GM18870 (cell line): ENCODE results near the gene PABPC1L2B.
"Not testable (repeated sequence)": the region's sequence is repeated elsewhere in the genome, so short reads cannot be mapped to it uniquely, and the experiment has no call there.

Experiments
- ATAC-seq: cut with Tn5 transposase; IDR thresholded peaks from one replicate; pipeline ENCODE4 v1.9.1; 2021; ENCODE audit warnings: moderate library complexity; ENCODE audit not compliant: unreplicated experiment

The PABPC1L2B gene

GRCh38 chrX:73002733-73003132 lies at the start of gene PABPC1L2B:
Gene PABPC1L2B (plus strand): TSS chrX:73002939. CDS start chrX:73003643, 704 bp downstream.
- ATAC-seq: not testable (repeated sequence)

GRCh38 chrX:72959971-72960370 lies 42.8 kb upstream of the PABPC1L2B start:
- ATAC-seq: not testable (repeated sequence)

DNA sequence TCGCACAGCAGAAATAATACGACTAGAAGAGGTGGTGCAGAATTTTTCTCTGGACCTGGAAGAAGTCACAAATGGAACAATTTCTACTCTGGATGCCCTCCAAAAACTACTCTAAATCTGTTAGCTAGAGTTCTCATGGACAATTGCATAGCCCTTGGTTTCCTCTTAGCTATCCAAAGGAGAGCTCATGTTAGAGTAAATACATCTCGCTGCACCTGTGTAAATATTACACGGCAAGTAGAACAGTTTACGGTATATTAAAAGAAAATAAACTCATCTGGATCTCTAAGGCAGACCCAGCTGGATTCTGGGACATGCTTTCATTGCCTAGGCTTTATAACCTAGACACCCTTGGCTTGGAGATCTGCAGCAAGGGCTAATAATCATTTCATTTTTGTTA lies 30.9 kb upstream of the PABPC1L2B start:
- not testable (repeated sequence) for ATAC-seq

DNA sequence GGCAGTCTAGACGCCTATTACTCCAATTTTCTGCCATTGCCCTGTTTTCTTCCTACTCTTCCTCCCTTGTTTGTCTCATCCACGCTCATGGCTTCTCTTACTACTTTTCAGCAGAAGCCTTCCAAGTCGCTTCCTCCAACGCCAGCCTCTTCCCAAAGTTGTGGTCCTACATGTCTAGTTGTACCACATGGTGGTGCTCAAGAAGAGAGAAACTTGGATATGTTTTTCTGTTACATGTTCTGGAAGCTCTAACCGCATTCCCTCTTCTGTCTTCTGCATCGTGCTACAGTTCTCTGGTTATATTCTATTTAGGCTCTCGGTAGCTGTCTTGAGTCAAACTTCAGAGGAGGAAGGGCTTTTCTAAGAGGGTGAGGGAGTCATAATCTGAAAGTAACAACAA lies 27.9 kb upstream of the PABPC1L2B start:
- ATAC-seq: not testable (repeated sequence)

- not testable (repeated sequence) for ATAC-seq
Measured at GRCh38 chrX:72980894-72981469, 21.8 kb upstream of the PABPC1L2B start.

DNA sequence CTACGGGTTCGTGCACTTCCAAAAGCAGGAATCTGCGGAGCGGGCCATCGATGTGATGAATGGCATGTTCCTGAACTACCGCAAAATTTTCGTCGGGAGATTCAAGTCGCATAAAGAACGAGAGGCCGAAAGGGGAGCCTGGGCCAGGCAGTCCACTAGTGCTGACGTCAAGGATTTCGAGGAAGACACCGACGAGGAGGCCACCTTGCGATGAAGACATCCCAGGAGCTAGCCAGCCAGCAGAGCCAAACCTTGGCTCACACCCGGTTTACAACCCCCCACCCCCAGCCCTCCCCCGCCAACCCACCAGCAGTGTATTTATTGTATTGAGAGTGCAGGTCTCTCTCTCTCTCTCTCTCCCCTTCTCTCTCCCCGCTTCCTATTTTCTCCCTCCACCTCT lies 1.3 kb downstream of the PABPC1L2B start:
- ATAC-seq: not testable (repeated sequence)

GRCh38 chrX:73021361-73022092 lies 18.8 kb downstream of the PABPC1L2B start:
- no peak for ATAC-seq

- ATAC-seq: not testable (repeated sequence)
Measured at GRCh38 chrX:73022093-73022445, 19.3 kb downstream of the PABPC1L2B start.

DNA sequence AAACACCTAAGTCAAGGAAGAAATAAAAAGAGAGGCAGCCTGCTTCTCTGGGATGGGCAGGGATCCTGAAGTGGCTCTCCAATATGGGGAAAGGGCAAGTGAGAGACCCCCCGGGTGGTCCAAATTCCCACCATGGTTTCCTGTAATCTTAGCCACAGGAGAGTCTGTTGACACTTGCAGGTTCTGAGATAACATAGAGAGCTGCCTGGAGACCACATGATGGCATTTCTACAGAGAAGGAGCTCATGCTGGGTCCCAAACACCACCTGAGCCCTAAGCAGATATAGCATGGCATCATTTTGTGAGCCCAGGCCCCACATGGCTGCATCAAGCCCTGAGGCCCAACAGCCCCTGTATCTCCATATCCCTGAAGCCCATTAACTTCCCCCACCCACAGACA lies 26.1 kb downstream of the PABPC1L2B start:
- no peak for ATAC-seq
